ENCODE measurements around the gene ARL15.

ARL15 gene

GRCh38 chr5:53926026-53926425, 384.3 kb downstream of the ARL15 start:
- DNase-seq = no peak

GRCh38 chr5:53924392-53924791, 386.0 kb downstream of the ARL15 start:
- no peak for DNase-seq

DNA sequence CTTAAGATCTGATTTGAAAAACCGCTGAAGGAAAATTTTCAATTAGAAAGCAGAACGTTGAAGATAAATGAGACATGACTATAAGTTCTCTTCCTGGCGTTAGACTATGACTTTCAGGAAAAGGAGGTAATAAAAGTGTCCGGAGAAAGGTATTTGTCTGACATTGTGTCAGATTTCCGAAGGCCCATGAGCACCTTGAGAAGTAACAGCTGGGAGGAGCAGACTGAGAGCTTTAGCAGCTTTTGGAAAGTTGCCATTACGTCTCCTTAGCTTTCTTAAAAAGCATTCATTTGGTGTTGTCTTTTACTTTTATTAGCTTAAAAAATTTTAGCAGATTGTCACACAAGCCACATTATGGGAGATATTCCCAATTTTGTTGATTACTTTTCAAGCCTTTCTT, 386.4 kb downstream of the ARL15 start:
- DNase-seq = no peak

DNA sequence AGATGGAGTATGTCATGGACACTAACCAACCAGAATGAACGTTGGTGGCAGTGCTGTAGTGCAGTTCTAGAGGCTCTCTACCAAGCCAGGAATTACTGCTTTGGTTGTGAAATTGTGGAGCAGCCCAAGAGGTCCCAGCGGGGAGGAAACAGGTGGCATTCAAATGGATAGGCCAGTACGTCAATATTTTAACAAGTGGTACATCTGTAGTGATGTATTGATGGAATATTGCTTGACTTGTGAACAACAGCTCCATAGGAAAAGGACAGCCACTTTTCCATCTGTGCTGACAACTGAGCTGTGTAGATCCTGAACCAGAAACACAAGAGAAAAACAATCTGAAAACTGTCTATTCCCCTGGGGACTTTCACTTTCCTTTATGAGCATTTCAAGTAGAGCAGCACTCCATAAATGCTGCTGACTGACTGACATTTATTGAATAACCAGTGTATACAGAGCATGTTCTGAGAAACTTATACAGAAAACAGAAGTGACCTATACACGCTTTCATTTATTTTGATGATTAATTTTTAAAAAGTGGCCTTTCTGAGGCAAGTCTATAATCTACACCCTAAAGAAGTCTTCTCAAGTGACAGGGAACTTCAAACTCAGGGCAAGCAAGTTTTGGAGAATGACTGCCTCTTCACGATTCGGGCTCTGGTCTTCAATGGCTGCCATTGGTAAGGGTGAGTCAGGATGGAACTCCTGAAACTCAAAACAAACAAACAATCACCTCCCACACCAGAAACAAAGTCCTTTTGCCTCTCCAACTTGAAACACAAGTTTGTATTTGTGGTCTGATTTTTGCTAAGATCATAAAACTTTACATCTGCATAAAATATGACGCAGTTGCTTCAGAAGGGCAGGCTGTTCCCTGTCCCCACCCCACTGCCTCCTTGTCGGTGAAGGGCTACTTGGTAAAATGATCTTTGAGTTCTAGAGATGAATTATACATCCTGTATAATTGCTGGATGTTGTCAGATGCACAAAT, 387.6 kb downstream of the ARL15 start:
- DNase-seq = no peak

- DNase-seq = no peak
Measured at GRCh38 chr5:53917826-53918225, 392.5 kb downstream of the ARL15 start.

- no peak for DNase-seq
Measured at GRCh38 chr5:53917095-53917494, 393.3 kb downstream of the ARL15 start.

DNA sequence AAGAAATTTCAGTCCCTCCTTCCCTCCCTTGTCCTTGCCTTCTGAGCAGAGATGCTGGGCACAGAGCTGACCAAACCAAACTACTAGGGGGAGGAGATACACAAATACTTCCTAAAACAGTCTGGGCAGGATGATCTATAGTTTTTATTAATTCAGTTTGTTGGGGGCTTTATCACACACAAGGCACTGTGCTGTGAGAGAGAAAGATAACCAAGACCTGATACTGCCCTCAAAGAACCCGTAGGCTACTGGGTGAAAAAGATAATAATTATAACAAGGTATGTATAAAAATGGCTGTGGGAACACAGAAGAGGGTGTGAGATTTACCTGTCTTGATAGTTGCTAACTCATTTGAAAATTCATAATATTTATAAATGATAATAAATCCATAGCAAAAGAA, 395.3 kb downstream of the ARL15 start:
- DNase-seq = no peak

- no peak for DNase-seq
Measured at GRCh38 chr5:53913941-53914340, 396.4 kb downstream of the ARL15 start.

GRCh38 chr5:53908757-53909156, 401.6 kb downstream of the ARL15 start:
- no peak for DNase-seq

- DNase-seq = no peak
Measured at GRCh38 chr5:53907827-53908226, 402.5 kb downstream of the ARL15 start.

- DNase-seq = no peak
Measured at GRCh38 chr5:53906736-53907135, 403.6 kb downstream of the ARL15 start.

DNA sequence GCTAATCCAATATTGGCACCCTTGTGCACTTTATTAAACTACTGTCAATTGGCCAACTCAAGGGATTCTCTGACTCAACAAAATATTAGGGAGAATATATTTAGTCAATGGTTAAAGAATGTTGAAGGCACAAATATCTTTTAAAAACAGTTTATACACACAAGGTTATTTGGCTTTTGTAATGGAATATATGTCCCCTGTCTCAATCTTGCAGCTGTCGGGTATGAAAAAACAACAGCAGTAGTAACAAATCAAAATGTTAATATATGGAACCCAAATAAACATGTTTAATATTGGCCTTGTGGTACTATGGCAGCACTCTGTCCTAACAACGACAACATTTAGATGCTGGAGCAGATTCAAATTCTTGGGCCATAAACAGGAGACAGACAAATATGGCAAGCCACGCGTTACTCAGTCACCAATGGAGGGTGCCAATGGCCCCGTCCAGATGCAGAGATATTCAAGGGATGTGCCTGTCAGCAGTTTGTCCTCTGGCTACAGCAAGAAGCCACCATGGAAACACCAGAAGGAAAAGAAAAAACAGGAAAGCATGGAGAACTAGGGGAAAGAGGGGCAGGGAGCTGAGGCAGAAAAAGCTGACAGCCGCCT, 408.0 kb downstream of the ARL15 start:
- DNase-seq = no peak

- no peak for DNase-seq
Measured at GRCh38 chr5:53900677-53901076, 409.7 kb downstream of the ARL15 start.

DNA sequence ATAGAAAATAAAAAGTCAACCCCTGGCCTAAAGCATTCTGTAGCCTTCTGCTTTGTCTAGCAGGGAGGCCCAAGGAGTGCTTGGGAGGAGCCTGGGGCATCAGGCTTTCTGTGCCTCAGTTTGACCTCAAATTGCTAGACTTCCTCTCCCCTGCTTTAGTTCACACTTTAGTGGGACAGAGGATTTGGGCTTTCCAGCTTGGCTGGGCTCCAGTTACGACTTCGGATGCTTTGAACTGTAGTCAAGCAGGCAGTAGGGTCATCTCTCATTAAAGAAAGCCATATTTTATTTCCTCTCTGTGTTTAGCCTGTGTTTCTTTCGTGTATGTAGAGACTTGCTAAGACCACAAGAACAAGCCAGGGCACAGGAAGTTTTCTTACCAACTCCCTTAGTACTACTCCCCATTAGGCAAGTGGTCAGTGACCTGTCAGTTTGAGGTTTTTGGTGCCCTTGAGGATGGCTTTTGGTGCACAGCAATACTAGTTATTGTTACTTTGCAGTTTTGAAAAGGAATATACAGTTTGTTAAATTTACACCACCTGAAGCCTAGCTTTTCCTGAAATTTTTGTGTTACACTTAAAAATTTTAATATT, 415.2 kb downstream of the ARL15 start:
- no peak for DNase-seq

- DNase-seq = no peak
Measured at GRCh38 chr5:53893626-53894025, 416.7 kb downstream of the ARL15 start.

- DNase-seq = no peak
Measured at GRCh38 chr5:53892224-53892623, 418.1 kb downstream of the ARL15 start.

DNA sequence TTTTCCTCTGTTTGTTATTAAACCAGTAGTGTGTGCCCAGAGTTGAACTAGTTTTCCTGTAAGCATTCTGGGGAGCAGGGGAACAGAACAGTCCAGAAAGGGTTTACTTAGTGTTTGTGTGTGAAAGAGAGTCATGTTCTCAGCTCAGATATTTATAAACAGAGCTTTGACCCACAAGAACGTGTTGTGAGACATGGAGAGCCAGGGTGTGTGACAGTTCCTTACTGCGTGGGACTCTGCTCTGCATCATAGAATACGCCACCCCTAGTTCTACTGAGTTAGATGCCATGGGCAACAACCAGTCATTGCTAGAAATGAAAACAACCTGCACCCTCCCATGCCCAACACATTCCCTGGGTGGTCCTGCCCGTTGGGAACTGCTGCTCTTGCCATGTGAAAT, 419.2 kb downstream of the ARL15 start:
- DNase-seq = no peak

DNA sequence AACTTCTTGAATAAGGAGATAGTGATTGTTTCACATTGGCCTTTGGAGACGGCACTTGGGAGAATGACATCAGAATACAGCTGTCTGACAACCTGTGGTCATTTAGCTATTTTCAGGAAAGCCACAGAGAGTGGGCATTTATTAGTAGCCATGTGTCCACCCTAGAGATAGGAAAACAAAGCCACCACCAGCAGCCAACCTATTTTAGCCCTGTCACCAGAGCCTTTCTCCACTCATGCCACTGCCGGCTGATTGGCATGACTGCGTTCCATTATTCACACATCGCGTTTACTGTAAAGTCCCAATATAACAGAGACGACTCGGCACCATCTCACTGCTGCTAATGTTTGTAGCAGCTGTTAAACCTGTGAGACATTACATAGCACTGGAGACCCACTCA, 419.9 kb downstream of the ARL15 start:
- DNase-seq = no peak

DNA sequence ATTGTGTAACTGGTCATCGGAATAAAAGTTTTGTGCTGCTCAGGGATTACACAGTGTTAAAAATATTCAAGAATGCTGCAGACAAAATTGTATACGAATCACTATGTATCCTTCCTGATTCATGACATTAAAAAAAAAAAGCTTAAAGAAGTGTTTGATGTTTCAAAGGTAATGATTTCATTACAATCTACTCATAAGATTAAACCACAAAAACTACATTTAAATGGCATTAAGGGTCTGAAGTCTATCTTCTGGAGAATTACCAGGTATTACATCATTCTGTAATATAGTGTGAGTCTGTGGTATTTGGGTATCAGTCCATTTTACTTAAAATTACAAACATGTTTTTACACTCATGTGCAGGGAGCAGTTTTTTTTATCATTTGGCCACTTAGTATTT, 425.5 kb downstream of the ARL15 start:
- DNase-seq = no peak

GRCh38 chr5:53884417-53884816, 426.0 kb downstream of the ARL15 start:
- no peak for DNase-seq

DNA sequence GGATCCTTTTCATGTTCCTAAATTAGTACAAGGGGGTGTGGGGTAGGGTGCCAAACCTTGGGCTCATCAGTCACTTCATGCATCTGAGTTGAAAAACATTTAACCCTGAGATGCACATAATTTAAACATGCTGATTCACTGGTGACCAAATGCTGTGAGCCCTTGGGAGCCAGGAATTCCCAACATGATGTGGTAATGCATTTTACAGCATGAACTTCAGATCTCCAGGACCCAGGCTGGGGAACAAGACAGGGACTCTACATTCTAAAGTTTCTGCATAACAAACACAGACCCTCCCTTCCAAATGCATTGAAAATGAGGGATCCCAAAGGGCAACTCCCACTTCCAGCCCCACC, 427.7 kb downstream of the ARL15 start:
- no peak for DNase-seq

- no peak for DNase-seq
Measured at GRCh38 chr5:53882006-53882675, 428.2 kb downstream of the ARL15 start.

GRCh38 chr5:53879708-53880323, 430.6 kb downstream of the ARL15 start:
- DNase-seq = no peak
